ENCODE results near the gene GLB1L. TPM values are rescaled to one million over a fixed set of nuclear protein-coding genes. Genes with fewer than 3 reads are reported as not detected.

The GLB1L gene
- polyA plus RNA-seq, 1 of the 3 experiments (the other 2 are of a cell fraction) = 11.7 TPM

DNA sequence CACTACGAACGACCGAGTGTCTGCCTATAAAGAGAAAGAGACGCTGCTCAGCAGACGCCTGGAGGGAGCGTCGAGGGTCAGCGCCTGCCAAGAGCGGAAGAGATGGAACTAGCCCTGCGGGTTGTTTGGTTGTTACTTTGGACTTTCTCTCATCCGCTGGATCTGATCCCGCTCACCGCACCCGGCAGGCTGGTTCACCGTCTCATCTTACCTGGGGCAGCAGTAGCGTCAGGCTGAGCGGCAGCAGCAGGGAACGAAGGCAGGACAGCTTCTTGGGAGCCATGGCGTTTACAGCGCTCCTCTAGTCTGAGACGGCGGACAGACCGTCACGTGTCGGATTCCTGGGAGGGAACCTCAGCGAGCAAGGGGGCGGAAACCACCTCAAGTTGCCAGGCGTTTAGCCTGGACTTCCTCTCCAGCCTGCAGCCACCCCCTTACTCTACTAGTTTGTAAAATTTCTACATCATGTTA is 1.9 kb downstream of the GLB1L start (continued):
- TF ChIP-seq, protein P1, sequence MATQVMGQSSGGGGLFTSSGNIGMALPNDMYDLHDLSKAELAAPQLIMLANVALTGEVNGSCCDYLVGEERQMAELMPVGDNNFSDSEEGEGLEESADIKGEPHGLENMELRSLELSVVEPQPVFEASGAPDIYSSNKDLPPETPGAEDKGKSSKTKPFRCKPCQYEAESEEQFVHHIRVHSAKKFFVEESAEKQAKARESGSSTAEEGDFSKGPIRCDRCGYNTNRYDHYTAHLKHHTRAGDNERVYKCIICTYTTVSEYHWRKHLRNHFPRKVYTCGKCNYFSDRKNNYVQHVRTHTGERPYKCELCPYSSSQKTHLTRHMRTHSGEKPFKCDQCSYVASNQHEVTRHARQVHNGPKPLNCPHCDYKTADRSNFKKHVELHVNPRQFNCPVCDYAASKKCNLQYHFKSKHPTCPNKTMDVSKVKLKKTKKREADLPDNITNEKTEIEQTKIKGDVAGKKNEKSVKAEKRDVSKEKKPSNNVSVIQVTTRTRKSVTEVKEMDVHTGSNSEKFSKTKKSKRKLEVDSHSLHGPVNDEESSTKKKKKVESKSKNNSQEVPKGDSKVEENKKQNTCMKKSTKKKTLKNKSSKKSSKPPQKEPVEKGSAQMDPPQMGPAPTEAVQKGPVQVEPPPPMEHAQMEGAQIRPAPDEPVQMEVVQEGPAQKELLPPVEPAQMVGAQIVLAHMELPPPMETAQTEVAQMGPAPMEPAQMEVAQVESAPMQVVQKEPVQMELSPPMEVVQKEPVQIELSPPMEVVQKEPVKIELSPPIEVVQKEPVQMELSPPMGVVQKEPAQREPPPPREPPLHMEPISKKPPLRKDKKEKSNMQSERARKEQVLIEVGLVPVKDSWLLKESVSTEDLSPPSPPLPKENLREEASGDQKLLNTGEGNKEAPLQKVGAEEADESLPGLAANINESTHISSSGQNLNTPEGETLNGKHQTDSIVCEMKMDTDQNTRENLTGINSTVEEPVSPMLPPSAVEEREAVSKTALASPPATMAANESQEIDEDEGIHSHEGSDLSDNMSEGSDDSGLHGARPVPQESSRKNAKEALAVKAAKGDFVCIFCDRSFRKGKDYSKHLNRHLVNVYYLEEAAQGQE (IDR thresholded peaks at IDR 0.05; ENCODE audit: low read depth, low read length) = no peak
- TF ChIP-seq RAD21 (IDR thresholded peaks at IDR 0.05; ENCODE audit: low read length) = no peak

DNA sequence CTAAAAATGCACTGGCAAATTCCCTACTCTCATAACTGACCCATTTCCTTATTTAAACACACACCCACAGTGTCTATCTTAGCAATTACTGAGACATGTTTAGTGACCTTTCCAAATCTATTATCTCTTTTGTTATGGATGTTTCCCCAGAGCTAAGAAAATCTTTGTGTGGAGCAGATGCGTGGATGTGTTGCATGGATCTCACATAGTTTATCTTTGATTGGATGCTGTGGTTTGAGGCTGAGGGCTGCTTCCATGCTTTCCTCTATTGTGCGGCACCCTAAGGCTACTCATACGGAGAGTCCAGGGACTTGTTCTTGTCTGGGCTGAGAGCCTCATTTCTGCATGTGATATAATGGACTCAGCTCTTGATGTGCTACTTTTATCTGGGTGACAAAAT is 10.9 kb downstream of the GLB1L start:
- no peaks in the 10 kb centered on the region for H3K9me3 ChIP-seq
- H3F3A ChIP-seq (replicated peaks; ENCODE audit: insufficient read depth) = peaks cover 11% of the 10 kb centered on the region
- peaks cover 3% of the 10 kb centered on the region in 2 experiments; a peak in 1 of 4 replicates for H3K4me1 ChIP-seq (ENCODE audit: control insufficient read depth in 1 of 2, insufficient read depth in 2 of 2, low read depth in 1 of 2, low read length in 1 of 2)
- no peak for DNase-seq
- 92% methylated on average over 3 of the region's 3 CpGs for WGBS (ENCODE audit: low lambda C conversion rate)
- no peaks in the 10 kb centered on the region for H3K9me2 ChIP-seq
- no peak overlapping the region for H3K4me3 ChIP-seq (ENCODE audit: low read depth in 2 of 2, low read length in 1 of 2)
- no peaks in the 10 kb centered on the region for H4K20me1 ChIP-seq (ENCODE audit: insufficient read depth)
- H3K36me3 ChIP-seq (replicated peaks in 1 of 2; ENCODE audit: control insufficient read depth in 1 of 2, insufficient read depth in 2 of 2, low read length in 1 of 2) = peaks cover 14 to 73% of the 10 kb centered on the region in 2 experiments
- TF ChIP-seq, protein P2, sequence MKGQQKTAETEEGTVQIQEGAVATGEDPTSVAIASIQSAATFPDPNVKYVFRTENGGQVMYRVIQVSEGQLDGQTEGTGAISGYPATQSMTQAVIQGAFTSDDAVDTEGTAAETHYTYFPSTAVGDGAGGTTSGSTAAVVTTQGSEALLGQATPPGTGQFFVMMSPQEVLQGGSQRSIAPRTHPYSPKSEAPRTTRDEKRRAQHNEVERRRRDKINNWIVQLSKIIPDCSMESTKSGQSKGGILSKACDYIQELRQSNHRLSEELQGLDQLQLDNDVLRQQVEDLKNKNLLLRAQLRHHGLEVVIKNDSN (IDR thresholded peaks at IDR 0.05; ENCODE audit: borderline replicate concordance, low read depth) = no peak
- TF ChIP-seq, protein P3, sequence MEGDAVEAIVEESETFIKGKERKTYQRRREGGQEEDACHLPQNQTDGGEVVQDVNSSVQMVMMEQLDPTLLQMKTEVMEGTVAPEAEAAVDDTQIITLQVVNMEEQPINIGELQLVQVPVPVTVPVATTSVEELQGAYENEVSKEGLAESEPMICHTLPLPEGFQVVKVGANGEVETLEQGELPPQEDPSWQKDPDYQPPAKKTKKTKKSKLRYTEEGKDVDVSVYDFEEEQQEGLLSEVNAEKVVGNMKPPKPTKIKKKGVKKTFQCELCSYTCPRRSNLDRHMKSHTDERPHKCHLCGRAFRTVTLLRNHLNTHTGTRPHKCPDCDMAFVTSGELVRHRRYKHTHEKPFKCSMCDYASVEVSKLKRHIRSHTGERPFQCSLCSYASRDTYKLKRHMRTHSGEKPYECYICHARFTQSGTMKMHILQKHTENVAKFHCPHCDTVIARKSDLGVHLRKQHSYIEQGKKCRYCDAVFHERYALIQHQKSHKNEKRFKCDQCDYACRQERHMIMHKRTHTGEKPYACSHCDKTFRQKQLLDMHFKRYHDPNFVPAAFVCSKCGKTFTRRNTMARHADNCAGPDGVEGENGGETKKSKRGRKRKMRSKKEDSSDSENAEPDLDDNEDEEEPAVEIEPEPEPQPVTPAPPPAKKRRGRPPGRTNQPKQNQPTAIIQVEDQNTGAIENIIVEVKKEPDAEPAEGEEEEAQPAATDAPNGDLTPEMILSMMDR (IDR thresholded peaks at IDR 0.05) = no peak
- TF ChIP-seq MEF2A (IDR thresholded peaks at IDR 0.05; ENCODE audit: borderline replicate concordance, low read depth) = no peak
- no peak for TF ChIP-seq EP300 (IDR thresholded peaks at IDR 0.05; ENCODE audit: borderline replicate concordance in 1 of 2, low read depth in 1 of 2, low read length in 1 of 2)
- no peak for TF ChIP-seq NFIC (IDR thresholded peaks at IDR 0.05; ENCODE audit: borderline replicate concordance)
- TF ChIP-seq TCF12 (IDR thresholded peaks at IDR 0.05) = no peak
- ChIA-PET CTCF (interaction anchor here (1.1 to 1.4 kb wide), 2 partner anchors 65 to 119 kb away, joined by 3 to 5 read pairs; no protein-coding TSS in a partner anchor), POLR2A (interaction anchor here (0.6 to 1.2 kb wide), 2 partner anchors 13 to 16 kb away, joined by 3 to 5 read pairs; partner anchors contain the start of gene ABCB6)
- no peak overlapping the region for H2AFZ ChIP-seq (ENCODE audit: low read depth)
- no peaks in the 10 kb centered on the region for H3K27me3 ChIP-seq (ENCODE audit: insufficient read depth)
- H3K79me2 ChIP-seq (ENCODE audit: insufficient read depth) = 0 out of 2 replicates have a peak, but pooled peaks cover 10% of the 10 kb centered on the region
- no peak overlapping the region for H3K9ac ChIP-seq
- no peak overlapping the region for H3K4me2 ChIP-seq
- no peak overlapping the region for H3K27ac ChIP-seq (ENCODE audit: low read depth in 2 of 2, low read length in 1 of 2)
